GM12878 (cell line): ENCODE data around the gene MAK. TPM values are rescaled to one million over a fixed set of nuclear protein-coding genes. Genes with fewer than 3 reads are reported as not detected.

Experiments used
- ATAC-seq: fragments of 200-7000 bp; cut with Tn5 transposase; 3 replicates; pipeline ENCODE4 v1.9.1; 2020; ENCODE audit warnings: mild to moderate bottlenecking, moderate library complexity
- BruUV-seq: library from RNA; stranded (reverse); fragments of 400-500 nt; replicated peaks from 2 replicates; lab custom pipeline; 2021; lab: Mats Ljungman, UMichigan
- CTCF ChIA-PET: fragments of 300-600 bp; sonication (Branson Sonifier 250); formaldehyde crosslinking; extraction: SDS; loops from one replicate; lab custom pipeline; 2021; ENCODE audit warnings: inconsistent platforms; lab: Yijun Ruan, JAX
- POLR2A ChIA-PET: fragments of 350-600 bp; formaldehyde crosslinking; extraction: SDS; loops from one replicate; lab custom pipeline; 2021; ENCODE audit warnings: inconsistent platforms; lab: Charles Lee
- RAD21 ChIA-PET: fragments of 300-600 bp; sonication (Branson Sonifier 250); formaldehyde crosslinking; loops from one replicate; lab custom pipeline; 2023; ENCODE audit warnings: antibody characterized with exemption; ENCODE audit not compliant: unreplicated experiment; lab: Charles Lee
- SMC1A ChIA-PET: fragments of 300-600 bp; sonication (Branson Sonifier 250); formaldehyde crosslinking; loops from one replicate; lab custom pipeline; 2023; ENCODE audit not compliant: unreplicated experiment, uncharacterized antibody; lab: Charles Lee
- DNase-seq: peaks from one replicate; pipeline ENCODE4 v3.0.0-alpha.2; 2011; ENCODE audit warnings: low read depth, low spot score
- FAIRE-seq: peaks from 3 replicates; lab custom pipeline; 2011; peaks lifted over from hg19 to GRCh38; lab: Jason Lieb, UNC
- H2AFZ ChIP-seq: 2 replicates; pipeline ENCODE4 v1.6.0; 2011; ENCODE audit warnings: low read depth, low read length, control low read depth; ENCODE audit not compliant: control insufficient read depth
- H3K27ac ChIP-seq: 2 replicates; pipeline ENCODE4 v1.5.1; 2011; ENCODE audit warnings: control low read depth; ENCODE audit not compliant: control insufficient read depth, insufficient read depth
- H3K27me3 ChIP-seq, 2 experiments: replicated peaks in 1 of 2; 2 replicates each; pipeline versions ENCODE4 v1.6.0 to v1.6.1; 2011; ENCODE audit warnings: low read length in 1 of 2; ENCODE audit not compliant: control insufficient read depth in 2 of 2, insufficient read depth in 2 of 2
- H3K36me3 ChIP-seq, 2 experiments: 2 replicates each; pipeline ENCODE4 v1.5.1; 2011; ENCODE audit warnings: low read length in 1 of 2; ENCODE audit not compliant: control insufficient read depth in 2 of 2, insufficient read depth in 2 of 2
- H3K4me1 ChIP-seq: 2 replicates; pipeline ENCODE4 v1.6.1; 2011; ENCODE audit warnings: mild to moderate bottlenecking, low read length, moderate library complexity, mixed read lengths; ENCODE audit not compliant: control insufficient read depth, insufficient read depth
- H3K4me2 ChIP-seq: 2 replicates; pipeline ENCODE4 v1.6.0; 2011; ENCODE audit warnings: control low read depth; ENCODE audit not compliant: control insufficient read depth, insufficient read depth
- H3K4me3 ChIP-seq: fragments of 200-600 bp; sonication (generic); 2 replicates; pipeline ENCODE4 v1.5.1; 2016
- H3K79me2 ChIP-seq: 2 replicates; pipeline ENCODE4 v1.6.0; 2011; ENCODE audit warnings: low read length; ENCODE audit not compliant: control insufficient read depth, insufficient read depth
- H3K9ac ChIP-seq: 2 replicates; pipeline ENCODE4 v1.8.0; 2011; ENCODE audit warnings: low read length, control low read depth, mixed read lengths; ENCODE audit not compliant: control insufficient read depth, insufficient read depth
- H3K9me3 ChIP-seq: replicated peaks from 3 replicates; pipeline ENCODE4 v1.5.1; 2011; ENCODE audit warnings: mild to moderate bottlenecking, low read length; ENCODE audit not compliant: control insufficient read depth, insufficient read depth
- H4K20me1 ChIP-seq: 2 replicates; pipeline ENCODE4 v1.6.0; 2011; ENCODE audit not compliant: control insufficient read depth, insufficient read depth
- CUX1 ChIP-seq: IDR thresholded peaks from 2 replicates; pipeline ENCODE4 v1.6.1; 2012; ENCODE audit warnings: improper control_type of control experiment, low read depth, low read length; ENCODE audit not compliant: insufficient replicate concordance
- E4F1 ChIP-seq: fragments of 450-650 bp; IDR thresholded peaks from 2 replicates; pipeline ENCODE4 v1.6.1; 2018; ENCODE audit warnings: borderline replicate concordance, mild to moderate bottlenecking; ENCODE audit not compliant: partially characterized antibody
- ELK1 ChIP-seq: IDR thresholded peaks from 2 replicates; pipeline ENCODE4 v1.6.1; 2012; ENCODE audit warnings: low read depth, low read length, improper control_type of control experiment
- EZH2 ChIP-seq: IDR thresholded peaks from 2 replicates; pipeline ENCODE4 v1.6.1; 2012; ENCODE audit warnings: low read depth, mild to moderate bottlenecking, control low read depth, inconsistent platforms, low read length, borderline replicate concordance; ENCODE audit not compliant: control insufficient read depth
- KDM1A ChIP-seq: fragments of 200-600 bp; sonication (generic); IDR thresholded peaks from 2 replicates; pipeline ENCODE4 v1.6.1; 2016; ENCODE audit warnings: borderline replicate concordance
- LARP7 ChIP-seq: fragments of 450-650 bp; IDR thresholded peaks from 2 replicates; pipeline ENCODE4 v1.6.1; 2017; ENCODE audit warnings: mild to moderate bottlenecking
- MTA2 ChIP-seq: fragments of 450-650 bp; IDR thresholded peaks from 2 replicates; pipeline ENCODE4 v1.6.1; 2016; ENCODE audit warnings: low read depth, mild to moderate bottlenecking, moderate library complexity
- SPI1 ChIP-seq: IDR thresholded peaks from 2 replicates; pipeline ENCODE4 v1.6.1; 2011; ENCODE audit warnings: low read depth, mild to moderate bottlenecking, low read length, moderate library complexity, borderline replicate concordance; ENCODE audit not compliant: insufficient read depth
- SUZ12 ChIP-seq: fragments of 200-600 bp; sonication (generic); IDR thresholded peaks from one replicate; pipeline ENCODE4 v1.6.1; 2018; ENCODE audit warnings: antibody characterized with exemption, mild to moderate bottlenecking; ENCODE audit not compliant: unreplicated experiment
- TARDBP ChIP-seq: IDR thresholded peaks from 2 replicates; pipeline ENCODE4 v1.6.1; 2016; ENCODE audit warnings: borderline replicate concordance
- ZNF622 ChIP-seq: fragments of 450-650 bp; IDR thresholded peaks from 2 replicates; pipeline ENCODE4 v1.6.1; 2017; ENCODE audit warnings: mild to moderate bottlenecking, inconsistent platforms
- WGBS: methylation state at CpG from one replicate; pipeline ENCODE4 v1.1.6; 2016; ENCODE audit warnings: low lambda C conversion rate; ENCODE audit not compliant: insufficient replicate concordance, insufficient coverage; ENCODE audit errors: missing lambda C conversion rate; 5-methylcytosine and 5-hydroxymethylcytosine counted together
- in situ Hi-C: fragments of 300-500 bp; cut with MboI; formaldehyde crosslinking; loops from 9 replicates; pipeline ENCODE4 v1.14.3; 2018; ENCODE audit warnings: mixed read lengths
- intact Hi-C: fragments of 100-400 bp; cut with micrococcal nuclease; formaldehyde crosslinking; loops from one replicate; pipeline ENCODE4 v1.14.2; 2022; ENCODE audit not compliant: unreplicated experiment
- polyA plus RNA-seq, 11 experiments: library from polyadenylated mRNA; depleted of rRNA in 4 of 11; unstranded in 6 of 11; stranded (reverse) in 5 of 11; fragments of >200 nt; fragmentation: Nextera tagmentation in 4 of 11; fragmentation: Illumina TruSeq in 1 of 11; extraction: Ambion mirVana in 4 of 11; extraction: Trizol in 1 of 11; gene quantifications; 1 replicate in 1 of 11; 2 replicates in 10 of 11; pipeline versions ENCODE4 v1.2.1 to v1.2.3, GENCODE V29; 2011 to 2016; ENCODE audit warnings: inconsistent platforms in 2 of 11, missing spikeins in 2 of 11, low read depth in 1 of 11
- total RNA-seq, 4 experiments: library from RNA; depleted of rRNA in 3 of 4; stranded (reverse); fragments of >200 nt in 3 of 4; fragmentation: Illumina TruSeq in 1 of 4; extraction: Trizol in 1 of 4; gene quantifications; 2 replicates each; pipeline versions ENCODE4 v1.2.1 to v1.2.3, GENCODE V29; 2013 to 2021

The MAK gene
- total and polyA plus RNA-seq, 10 of the 15 experiments (the other 5 are each of a cell fraction or from before 2014, with no cell fraction given): 0.01 to 0.90 (median 0.13) TPM; not detected in 1

- Histone ChIP-seq H3K27ac (peak overlapping the region; percentile 66), H2AFZ (peak overlapping the region; percentile 84), H4K20me1 (no peaks in the 10 kb centered on the region), H3K9me3 (no peaks in the 10 kb centered on the region; the same call in 2 of the 3 replicates), H3K4me2 (peak overlapping the region; percentile 99), H3K79me2 (no peaks in the 10 kb centered on the region), H3K4me1 (peaks cover 8% of the 10 kb centered on the region; the same call in 1 of the 2 replicates), H3K36me3 (no peaks in the 10 kb centered on the region), H3K9ac (peak overlapping the region; percentile 55; the same call in 1 of the 2 replicates), H3K4me3 (peak overlapping the region; percentile 60), H3K27me3 (no peaks in the 10 kb centered on the region)
- WGBS: 0% methylated on average over 8 of the region's 8 CpGs
- SMC1A ChIA-PET: interaction anchor here (1.0 to 3.6 kb wide), 4 partner anchors 9 to 230 kb away, joined by 4 to 12 read pairs (median 4); no protein-coding TSS in a partner anchor
- POLR2A ChIA-PET: interaction anchor here (0.5 kb wide), 1 partner anchor 144 kb away, joined by 4 read pairs; the partner anchor contains the start of genes C6orf52 and PAK1IP1
- RAD21 ChIA-PET: interaction anchor here (1.3 kb wide), 1 partner anchor 50 kb away, joined by 7 read pairs; no protein-coding TSS in a partner anchor
- FAIRE-seq: peak; percentile 84
- peak; percentile 85 for DNase-seq
- TSS peak; percentile 81 for BruUV-seq
- in situ Hi-C loops (no loop called here), intact Hi-C loops (loop anchor here (2.0 kb wide), 1 partner anchor 50 kb away; no protein-coding TSS in a partner anchor)
- CTCF ChIA-PET: interaction anchor here (1.0 kb wide), 2 partner anchors 50 to 406 kb away, joined by 3 to 5 read pairs; no protein-coding TSS in a partner anchor
- peak; percentile 85 for ATAC-seq
- TF ChIP-seq ELK1: no peak
- TF ChIP-seq ZNF622: no peak
- peak; percentile 79 for TF ChIP-seq SPI1
- TF ChIP-seq EZH2: no peak
- no peak for TF ChIP-seq LARP7
- no peak for TF ChIP-seq E4F1
- peak; percentile 87 for TF ChIP-seq MTA2
- TF ChIP-seq SUZ12: no peak
- TF ChIP-seq TARDBP: no peak
- peak; percentile 28 for TF ChIP-seq CUX1
- no peak for TF ChIP-seq KDM1A
These were observed 525 bp upstream of the MAK start for GRCh38 chr6:10838794-10839333.
